Measurements from ENCODE around the gene LRRC47.

- TF ChIP-seq CTCF (IDR thresholded peaks at IDR 0.05 in 4 of 5, conservative IDR thresholded peaks at IDR 0.05 in 1 of 5) (no peak), POLR2A (IDR thresholded peaks at IDR 0.05) (no peak)
Measured at GRCh38 chr1:3774276-3774945, 21.9 kb downstream of the LRRC47 start.

Data from gastrocnemius medialis (tissue), 4 donors.